Measurements from ENCODE around the gene CNPY2.
"Not testable (repeated sequence)": the region's sequence is repeated elsewhere in the genome, so short reads cannot be mapped to it uniquely, and the experiment has no call there.

CNPY2 gene

GRCh38 chr12:56338308-56339157, 22.7 kb upstream of the CNPY2 start, which contains the start of gene IL23A:
TSS of gene IL23A (plus strand) at chr12:56338884. CDS start at chr12:56339045, 161 bp downstream.
- no peak for TF ChIP-seq CTCF (IDR thresholded peaks at IDR 0.05; ENCODE audit: borderline replicate concordance, insufficient read depth, low read depth, low read length)
- H3K4me3 ChIP-seq (ENCODE audit: low read depth, low read length) = peak within 1 kb of the TSS; percentile 44

- H3K4me3 ChIP-seq (ENCODE audit: low read depth, low read length) = no peak overlapping the region
- TF ChIP-seq CTCF (IDR thresholded peaks at IDR 0.05; ENCODE audit: borderline replicate concordance, insufficient read depth, low read depth, low read length) = no peak
Observed at GRCh38 chr12:56337753-56338251, 22.0 kb upstream of the CNPY2 start.

- H3K4me3 ChIP-seq (ENCODE audit: low read depth, low read length) = no peak overlapping the region
- TF ChIP-seq CTCF (IDR thresholded peaks at IDR 0.05; ENCODE audit: borderline replicate concordance, insufficient read depth, low read depth, low read length) = no peak
Observed at GRCh38 chr12:56336361-56337167, 20.8 kb upstream of the CNPY2 start.

- H3K4me3 ChIP-seq (ENCODE audit: low read depth, low read length) = not testable (repeated sequence)
Observed at GRCh38 chr12:56335527-56335926, 19.7 kb upstream of the CNPY2 start.

GRCh38 chr12:56334490-56334793, 18.7 kb upstream of the CNPY2 start:
- TF ChIP-seq CTCF (IDR thresholded peaks at IDR 0.05; ENCODE audit: borderline replicate concordance, insufficient read depth, low read depth, low read length) = no peak
- H3K4me3 ChIP-seq (ENCODE audit: low read depth, low read length) = peak overlapping the region; percentile 69

GRCh38 chr12:56333679-56334489, 18.1 kb upstream of the CNPY2 start, which contains the start of gene PAN2:
TSS of gene PAN2 (minus strand) at chr12:56334000. CDS start at chr12:56333094, 906 bp downstream.
- peak within 1 kb of the TSS; percentile 69 for H3K4me3 ChIP-seq (ENCODE audit: low read depth, low read length)
- peak; percentile 50 for TF ChIP-seq CTCF (IDR thresholded peaks at IDR 0.05; ENCODE audit: borderline replicate concordance, insufficient read depth, low read depth, low read length)

GRCh38 chr12:56333197-56333678, 17.4 kb upstream of the CNPY2 start:
- TF ChIP-seq CTCF (IDR thresholded peaks at IDR 0.05; ENCODE audit: borderline replicate concordance, insufficient read depth, low read depth, low read length) = no peak
- H3K4me3 ChIP-seq (ENCODE audit: low read depth, low read length) = peak overlapping the region; percentile 55

Data from GM12875 (cell line).